Astrocyte (in vitro differentiated cells and primary cell): ENCODE data around the gene KRI1. TPM values are rescaled to one million over a fixed set of nuclear protein-coding genes. Genes with fewer than 3 reads are reported as not detected.
"Not testable (repeated sequence)": the region's sequence is repeated elsewhere in the genome, so short reads cannot be mapped to it uniquely, and the experiment has no call there.

Source experiments
- DNase-seq: peaks from one replicate; pipeline ENCODE4 v3.0.0-alpha.2; 2010; ENCODE audit warnings: low read depth
- FAIRE-seq: peaks from 2 replicates; lab custom pipeline; 2011; peaks lifted over from hg19 to GRCh38; lab: Jason Lieb, UNC
- H2AFZ ChIP-seq: 2 replicates; pipeline ENCODE4 v1.6.0; 2012; ENCODE audit warnings: low read depth, low read length, inconsistent platforms
- H3K27ac ChIP-seq: 2 replicates; pipeline ENCODE4 v1.5.1; 2011; ENCODE audit warnings: low read depth, low read length, inconsistent platforms
- H3K27me3 ChIP-seq: 2 replicates; pipeline ENCODE4 v1.6.0; 2011; ENCODE audit warnings: low read length, inconsistent platforms; ENCODE audit not compliant: insufficient read depth
- H3K36me3 ChIP-seq: 2 replicates; pipeline ENCODE4 v1.5.1; 2011; ENCODE audit warnings: low read length, inconsistent platforms; ENCODE audit not compliant: insufficient read depth
- H3K4me1 ChIP-seq: 2 replicates; pipeline ENCODE4 v1.5.1; 2011; ENCODE audit warnings: low read length, inconsistent platforms; ENCODE audit not compliant: insufficient read depth
- H3K4me2 ChIP-seq: 2 replicates; pipeline ENCODE4 v1.6.0; 2012; ENCODE audit warnings: low read length, inconsistent platforms
- H3K4me3 ChIP-seq: 2 replicates; pipeline ENCODE4 v1.5.1; 2011; ENCODE audit warnings: low read depth, mild to moderate bottlenecking, low read length, inconsistent platforms; ENCODE audit not compliant: insufficient read depth
- H3K79me2 ChIP-seq: 2 replicates; pipeline ENCODE4 v1.6.0; 2012; ENCODE audit warnings: mild to moderate bottlenecking, low read length, inconsistent platforms; ENCODE audit not compliant: insufficient read depth
- H3K9ac ChIP-seq: 2 replicates; pipeline ENCODE4 v1.6.0; 2012; ENCODE audit warnings: mild to moderate bottlenecking, low read length, inconsistent platforms
- H3K9me3 ChIP-seq: 2 replicates; pipeline ENCODE4 v1.5.1; 2012; ENCODE audit warnings: low read depth, mild to moderate bottlenecking, low read length, inconsistent platforms; ENCODE audit not compliant: insufficient read depth
- H4K20me1 ChIP-seq: 2 replicates; pipeline ENCODE4 v1.6.0; 2012; ENCODE audit warnings: low read length, inconsistent platforms; ENCODE audit not compliant: insufficient read depth
- H3K27ac Mint-ChIP-seq: one replicate; pipeline ENCODE4 v1.8.0; 2021; ENCODE audit warnings: mild to moderate bottlenecking, mixed read lengths; ENCODE audit not compliant: unreplicated experiment
- H3K27me3 Mint-ChIP-seq: one replicate; pipeline ENCODE4 v1.8.0; 2021; ENCODE audit warnings: low read depth, mixed read lengths; ENCODE audit not compliant: unreplicated experiment
- H3K36me3 Mint-ChIP-seq: one replicate; pipeline ENCODE4 v1.8.0; 2021; ENCODE audit warnings: low read depth, mixed read lengths; ENCODE audit not compliant: unreplicated experiment
- H3K4me1 Mint-ChIP-seq: one replicate; pipeline ENCODE4 v1.8.0; 2021; ENCODE audit warnings: low read depth, mixed read lengths; ENCODE audit not compliant: unreplicated experiment
- H3K4me3 Mint-ChIP-seq: one replicate; pipeline ENCODE4 v1.8.0; 2021; ENCODE audit warnings: mild to moderate bottlenecking, moderate library complexity, mixed read lengths; ENCODE audit not compliant: unreplicated experiment
- H3K9me3 Mint-ChIP-seq: one replicate; pipeline ENCODE4 v1.8.0; 2021; ENCODE audit warnings: mild to moderate bottlenecking, mixed read lengths; ENCODE audit not compliant: unreplicated experiment
- CTCF ChIP-seq: IDR thresholded peaks from 2 replicates; pipeline ENCODE4 v1.5.1; 2011; ENCODE audit warnings: low read depth, mild to moderate bottlenecking, inconsistent platforms, low read length, moderate library complexity; ENCODE audit not compliant: insufficient read depth
- EZH2 ChIP-seq: IDR thresholded peaks from 2 replicates; pipeline ENCODE4 v1.6.1; 2012; ENCODE audit warnings: mild to moderate bottlenecking, low read length, inconsistent platforms; ENCODE audit not compliant: insufficient read depth
- total RNA-seq: library from RNA; stranded (reverse); gene quantifications from 2 replicates; pipeline ENCODE4 v1.2.1, GENCODE V29; 2021

The KRI1 gene
- total RNA-seq, 1 donor from 2014 or later = 14.1 TPM

GRCh38 chr19:10533646-10534386 is 32.0 kb downstream of the KRI1 start:
- no peaks in the 10 kb centered on the region for H3K9me3 Mint-ChIP-seq
- no peaks in the 10 kb centered on the region for H3K9me3 ChIP-seq
- H3K27me3 ChIP-seq = peaks cover 10% of the 10 kb centered on the region
- H3K4me1 ChIP-seq = no peaks in the 10 kb centered on the region
- peaks cover 1% of the 10 kb centered on the region for H3K36me3 Mint-ChIP-seq
- peak overlapping the region; percentile 62 for H3K27ac Mint-ChIP-seq
- no peak overlapping the region for H3K4me3 Mint-ChIP-seq
- no peak overlapping the region for H3K9ac ChIP-seq
- H3K4me3 ChIP-seq = no peak overlapping the region
- DNase-seq (peak; percentile 93), FAIRE-seq (no peak)
- H3K27ac ChIP-seq = peak overlapping the region; percentile 21
- H3K4me2 ChIP-seq = no peak overlapping the region
- no peaks in the 10 kb centered on the region for H4K20me1 ChIP-seq
- H3K36me3 ChIP-seq = no peaks in the 10 kb centered on the region
- no peak overlapping the region for H2AFZ ChIP-seq
- H3K4me1 Mint-ChIP-seq = peaks cover 2% of the 10 kb centered on the region
- H3K79me2 ChIP-seq = no peaks in the 10 kb centered on the region
- TF ChIP-seq EZH2 (no peak), CTCF (no peak)
- peaks cover 19% of the 10 kb centered on the region for H3K27me3 Mint-ChIP-seq

GRCh38 chr19:10532457-10532856 is 33.4 kb downstream of the KRI1 start:
- no peak for DNase-seq
- Mint-ChIP-seq H3K9me3 (no peaks in the 10 kb centered on the region), H3K4me1 (peaks cover 2% of the 10 kb centered on the region), H3K36me3 (peaks cover 1% of the 10 kb centered on the region), H3K27me3 (peaks cover 10% of the 10 kb centered on the region), H3K27ac (no peak overlapping the region), H3K4me3 (no peak overlapping the region)
- TF ChIP-seq EZH2 = no peak
- no peak for TF ChIP-seq CTCF
- Histone ChIP-seq H3K4me1 (no peaks in the 10 kb centered on the region), H3K9me3 (no peaks in the 10 kb centered on the region), H3K9ac (no peak overlapping the region), H4K20me1 (no peaks in the 10 kb centered on the region), H3K27me3 (peaks cover 5% of the 10 kb centered on the region), H3K4me3 (no peak overlapping the region), H3K36me3 (no peaks in the 10 kb centered on the region), H3K4me2 (no peak overlapping the region), H3K79me2 (no peaks in the 10 kb centered on the region), H2AFZ (no peak overlapping the region), H3K27ac (no peak overlapping the region)
- no peak for FAIRE-seq

GRCh38 chr19:10526887-10527286 is 38.9 kb downstream of the KRI1 start:
- not testable (repeated sequence) for FAIRE-seq, H3K36me3 ChIP-seq, DNase-seq, H3K36me3 Mint-ChIP-seq, H3K27me3 ChIP-seq, H3K4me3 Mint-ChIP-seq, H2AFZ ChIP-seq, H3K4me3 ChIP-seq, H3K9ac ChIP-seq, H3K27ac ChIP-seq, H3K9me3 Mint-ChIP-seq, H3K79me2 ChIP-seq, H3K4me2 ChIP-seq, H3K4me1 Mint-ChIP-seq, H3K9me3 ChIP-seq, H3K27ac Mint-ChIP-seq, H4K20me1 ChIP-seq, H3K4me1 ChIP-seq
- H3K27me3 Mint-ChIP-seq = peaks cover 14% of the 10 kb centered on the region
